ENCODE measurements around the gene RUFY1. TPM values are rescaled to one million over a fixed set of nuclear protein-coding genes. Genes with fewer than 3 reads are reported as not detected.

Gene RUFY1
- total and polyA plus RNA-seq, 10 of the 15 experiments (the other 5 are each of a cell fraction or from before 2014, with no cell fraction given) = 5.7 to 36.3 (median 24.5) TPM

GRCh38 chr5:179533907-179534306, 16.4 kb upstream of the RUFY1 start (continued):
- no peak for TF ChIP-seq REST (IDR thresholded peaks at IDR 0.05; ENCODE audit: low read depth, low read length)
- no peak for TF ChIP-seq BCL11A (IDR thresholded peaks at IDR 0.05; ENCODE audit: low read depth, low read length)
- TF ChIP-seq CUX1 (IDR thresholded peaks at IDR 0.05; ENCODE audit: insufficient replicate concordance, low read depth, low read length) = no peak
- 0 out of 3 replicates have a peak, but pooled peaks of 1 of the 2 experiments have one; percentile 9 for TF ChIP-seq EGR1 (IDR thresholded peaks at IDR 0.05; ENCODE audit: borderline replicate concordance in 1 of 2, low read depth in 2 of 2, low read length in 2 of 2)
- TF ChIP-seq IRF4 (IDR thresholded peaks at IDR 0.05; ENCODE audit: low read depth, low read length) = no peak

Measured in GM12878 (cell line).